Breast epithelium (tissue), 4 donors: ENCODE measurements around the gene UCN3. TPM values are rescaled to one million over a fixed set of nuclear protein-coding genes. Genes with fewer than 3 reads are reported as not detected.

ENCODE experiments used
- DNase-seq, 2 donors: peaks; one replicate each; pipeline ENCODE4 v3.0.0-alpha.2; 2019; ENCODE audit warnings: low spot score in 2 of 2
- H3K27ac ChIP-seq, 2 donors: fragments of 200-600 bp; sonication (generic) in 1 of 2; one replicate each; pipeline ENCODE4 v1.5.1; 2016 to 2019; ENCODE audit warnings: mild to moderate bottlenecking in 1 of 2
- H3K27me3 ChIP-seq, 2 donors: fragments of 200-600 bp; sonication (generic) in 1 of 2; one replicate each; pipeline versions ENCODE4 v1.5.1 to v1.6.0; 2017 to 2019; ENCODE audit warnings: control low read depth in 1 of 2, mild to moderate bottlenecking in 1 of 2
- H3K36me3 ChIP-seq: fragments of 200-600 bp; one replicate; pipeline ENCODE4 v1.5.1; 2019
- H3K4me1 ChIP-seq, 2 donors: fragments of 200-600 bp; sonication (generic); one replicate each; pipeline ENCODE4 v1.5.1; 2016 to 2019; ENCODE audit warnings: control low read depth in 1 of 2
- H3K4me3 ChIP-seq, 3 donors: fragments of 200-600 bp; sonication (generic); 1 replicate in 2 of 3; 2 replicates in 1 of 3; pipeline ENCODE4 v1.5.1; 2016 to 2019; ENCODE audit warnings: mild to moderate bottlenecking in 3 of 3, moderate library complexity in 2 of 3
- H3K9me3 ChIP-seq, 2 donors: fragments of 200-600 bp; sonication (generic) in 1 of 2; one replicate each; pipeline ENCODE4 v1.5.1; 2016 to 2019; ENCODE audit warnings: control low read depth in 1 of 2
- CTCF ChIP-seq, 3 donors: fragments of 450-650 bp; IDR thresholded peaks; one replicate each; pipeline ENCODE4 v1.5.1; 2016 to 2017; ENCODE audit warnings: antibody characterized with exemption in 3 of 3, mild to moderate bottlenecking in 3 of 3, moderate library complexity in 3 of 3
- POLR2A ChIP-seq: fragments of 450-650 bp; IDR thresholded peaks from one replicate; pipeline ENCODE4 v1.6.1; 2016; ENCODE audit warnings: antibody characterized with exemption, mild to moderate bottlenecking, moderate library complexity
- POLR2AphosphoS5 ChIP-seq, 3 donors: sonication (generic); formaldehyde crosslinking; IDR thresholded peaks; one replicate each; pipeline ENCODE4 v1.6.1; 2017; ENCODE audit warnings: antibody characterized with exemption in 3 of 3
- intact Hi-C: fragments of 100-400 bp; cut with DNase I; formaldehyde crosslinking; loops from one replicate; pipeline ENCODE4 v1.15.1; 2023; ENCODE audit warnings: low total_unique reads
- total RNA-seq, 3 donors: library from RNA; depleted of rRNA; stranded (reverse); fragments of >200 nt; gene quantifications; one replicate each; pipeline ENCODE4 v1.1.0, GENCODE V29; 2016

UCN3 gene
- total RNA-seq, 3 donors from 2014 or later, result not detected

- Histone ChIP-seq H3K4me3 (no peak overlapping the region), H3K27me3 (no peaks in the 10 kb centered on the region), H3K36me3 (no peaks in the 10 kb centered on the region), H3K27ac (no peak overlapping the region), H3K4me1 (no peaks in the 10 kb centered on the region), H3K9me3 (no peaks in the 10 kb centered on the region)
- intact Hi-C loops, result no loop called here
- TF ChIP-seq POLR2A (no peak), CTCF (IDR thresholded peaks at IDR 0.05) (no peak), POLR2AphosphoS5 (IDR thresholded peaks at IDR 0.05) (no peak)
- DNase-seq, result no peak
Observed at GRCh38 chr10:5323446-5323845, 41.3 kb upstream of the UCN3 start.

- Histone ChIP-seq H3K4me3 (no peak overlapping the region), H3K36me3 (no peaks in the 10 kb centered on the region), H3K27me3 (no peaks in the 10 kb centered on the region), H3K4me1 (no peaks in the 10 kb centered on the region), H3K9me3 (no peaks in the 10 kb centered on the region), H3K27ac (no peak overlapping the region)
- no peak for TF ChIP-seq POLR2A
- TF ChIP-seq POLR2AphosphoS5 (IDR thresholded peaks at IDR 0.05), result no peak
- TF ChIP-seq CTCF (IDR thresholded peaks at IDR 0.05), result no peak
- DNase-seq, result no peak
- intact Hi-C loops, result no loop called here
Observed at GRCh38 chr10:5325076-5325475, 39.7 kb upstream of the UCN3 start.

GRCh38 chr10:5334196-5334880 is 30.4 kb upstream of the UCN3 start:
- no peaks in the 10 kb centered on the region for H3K36me3 ChIP-seq
- no peaks in the 10 kb centered on the region for H3K9me3 ChIP-seq
- intact Hi-C loops, result no loop called here
- no peak overlapping the region for H3K4me3 ChIP-seq
- no peaks in the 10 kb centered on the region for H3K27me3 ChIP-seq
- H3K27ac ChIP-seq, result no peak overlapping the region
- TF ChIP-seq CTCF (IDR thresholded peaks at IDR 0.05) (no peak), POLR2A (no peak), POLR2AphosphoS5 (IDR thresholded peaks at IDR 0.05) (no peak)
- DNase-seq, result no peak
- no peaks in the 10 kb centered on the region for H3K4me1 ChIP-seq

- no peak overlapping the region for H3K27ac ChIP-seq
- intact Hi-C loops, result no loop called here
- DNase-seq, result no peak
- TF ChIP-seq POLR2AphosphoS5 (IDR thresholded peaks at IDR 0.05) (no peak), POLR2A (no peak), CTCF (IDR thresholded peaks at IDR 0.05) (no peak)
- H3K4me3 ChIP-seq, result no peak overlapping the region
- no peaks in the 10 kb centered on the region for H3K27me3 ChIP-seq
- H3K4me1 ChIP-seq, result no peaks in the 10 kb centered on the region
- H3K36me3 ChIP-seq, result no peaks in the 10 kb centered on the region
- no peaks in the 10 kb centered on the region for H3K9me3 ChIP-seq
Observed at GRCh38 chr10:5338010-5338409, 26.8 kb upstream of the UCN3 start.

GRCh38 chr10:5343092-5343491 is 21.7 kb upstream of the UCN3 start:
- H3K27me3 ChIP-seq, result no peaks in the 10 kb centered on the region
- no peak overlapping the region for H3K27ac ChIP-seq
- H3K4me1 ChIP-seq, result no peaks in the 10 kb centered on the region
- no peak for DNase-seq
- H3K36me3 ChIP-seq, result no peaks in the 10 kb centered on the region
- intact Hi-C loops, result no loop called here
- H3K9me3 ChIP-seq, result no peaks in the 10 kb centered on the region
- no peak overlapping the region for H3K4me3 ChIP-seq
- TF ChIP-seq POLR2AphosphoS5 (IDR thresholded peaks at IDR 0.05), result no peak
- no peak for TF ChIP-seq POLR2A
